ENCODE data around the gene KCTD2.
A peak's percentile ranks its signal among the peaks of the same experiment; 100 is the strongest.

KCTD2 gene

GRCh38 chr17:75103601-75104554, 56.9 kb downstream of the KCTD2 start:
- DNase-seq (ENCODE audit: low read depth) = no peak
- TF ChIP-seq CTCF (IDR thresholded peaks at IDR 0.05; ENCODE audit: control insufficient read depth, extremely low read depth, insufficient read depth) = no peak
- H3K4me3 ChIP-seq (ENCODE audit: low read depth, low read length) = no peak overlapping the region

- no peak overlapping the region for H3K4me3 ChIP-seq (ENCODE audit: low read depth, low read length)
- TF ChIP-seq CTCF (IDR thresholded peaks at IDR 0.05; ENCODE audit: control insufficient read depth, extremely low read depth, insufficient read depth) = peak; percentile 66
- peak; percentile 89 for DNase-seq (ENCODE audit: low read depth)
Observed at GRCh38 chr17:75105126-75106080, 58.4 kb downstream of the KCTD2 start.

GRCh38 chr17:75108193-75108592, 61.2 kb downstream of the KCTD2 start:
- H3K4me3 ChIP-seq (ENCODE audit: low read depth, low read length) = no peak overlapping the region
- TF ChIP-seq CTCF (IDR thresholded peaks at IDR 0.05; ENCODE audit: control insufficient read depth, extremely low read depth, insufficient read depth) = no peak
- DNase-seq (ENCODE audit: low read depth) = no peak

GRCh38 chr17:75109046-75109406, 62.0 kb downstream of the KCTD2 start:
- H3K4me3 ChIP-seq (ENCODE audit: low read depth, low read length) = peak overlapping the region; percentile 80
- DNase-seq (ENCODE audit: low read depth) = no peak
- no peak for TF ChIP-seq CTCF (IDR thresholded peaks at IDR 0.05; ENCODE audit: control insufficient read depth, extremely low read depth, insufficient read depth)

- no peak for DNase-seq (ENCODE audit: low read depth)
- no peak for TF ChIP-seq CTCF (IDR thresholded peaks at IDR 0.05; ENCODE audit: control insufficient read depth, extremely low read depth, insufficient read depth)
- H3K4me3 ChIP-seq (ENCODE audit: low read depth, low read length) = peak within 1 kb of the TSS; percentile 80
Observed at GRCh38 chr17:75109407-75110233, 62.6 kb downstream of the KCTD2 start, which contains the start of gene ARMC7. Gene ARMC7 (plus strand): TSS chr17:75109969. CDS start chr17:75110289, 320 bp downstream.
